Measurements from ENCODE around the gene SCARF2. TPM values are rescaled to one million over a fixed set of nuclear protein-coding genes. Genes with fewer than 3 reads are reported as not detected.

SCARF2 gene
- total RNA-seq = 23.8 and 46.0 TPM in 2 replicates

GRCh38 chr22:20437613-20438426 is at the start of gene SCARF2:
SCARF2 (minus strand) TSS chr22:20437825; CDS start chr22:20437754, 71 bp downstream.

GRCh38 chr22:20393705-20394476 is 43.7 kb downstream of the SCARF2 start, which contains the start of gene ZNF74:
ZNF74 (plus strand) TSS chr22:20394151; CDS start chr22:20394629, 478 bp downstream.

Small RNA genes lying within 50 kb of the gene (small RNA-seq; reads per million reads assigned to genes)
- gene RF00019 (ENCODE audit: low replicate concordance) (not detected), gene RN7SL812P (ENCODE audit: low replicate concordance) (not detected), gene RNU6-225P (ENCODE audit: low replicate concordance) (not detected), gene RNY1P9 (ENCODE audit: low replicate concordance) (0.16 reads per million)

Other genes with a start within 250 kb of the SCARF2 start
- gene RTN4R, start 169.5 kb downstream of the SCARF2 start, total RNA-seq = 0.29 and 1.3 TPM in 2 replicates
- 49.1 and 56.0 TPM in 2 replicates for gene DGCR6L, start 117.8 kb downstream of the SCARF2 start, total RNA-seq
- 9.6 and 12.0 TPM in 2 replicates for gene ZNF74, start 43.7 kb downstream of the SCARF2 start, total RNA-seq
- gene KLHL22, start 58.0 kb upstream of the SCARF2 start, total RNA-seq = 21.2 and 33.5 TPM in 2 replicates
- 27.6 and 98.6 TPM in 2 replicates for gene MED15, start 69.8 kb upstream of the SCARF2 start, total RNA-seq

All from placental pericyte (primary cell).